Measurements from ENCODE around the gene EEF2K.
A peak's percentile ranks its signal among the peaks of the same experiment; 100 is the strongest.

EEF2K gene

GRCh38 chr16:22255335-22255734 lies 49.3 kb downstream of the EEF2K start:
- DNase-seq: no peak

- no peak for DNase-seq
Observed at GRCh38 chr16:22257440-22257839, 51.4 kb downstream of the EEF2K start.

GRCh38 chr16:22260490-22260889 lies 54.4 kb downstream of the EEF2K start:
- DNase-seq: no peak

- no peak for DNase-seq
Observed at GRCh38 chr16:22262460-22262859, 56.4 kb downstream of the EEF2K start.

- DNase-seq: no peak
Observed at GRCh38 chr16:22264786-22265185, 58.7 kb downstream of the EEF2K start.

- DNase-seq: no peak
Observed at GRCh38 chr16:22265351-22265750, 59.3 kb downstream of the EEF2K start.

- no peak for DNase-seq
Observed at GRCh38 chr16:22266546-22266945, 60.5 kb downstream of the EEF2K start.

- DNase-seq: no peak
Observed at GRCh38 chr16:22267764-22268163, 61.7 kb downstream of the EEF2K start.

GRCh38 chr16:22270525-22270924 lies 64.4 kb downstream of the EEF2K start:
- DNase-seq: no peak

- no peak for DNase-seq
Observed at GRCh38 chr16:22272870-22273650, 67.0 kb downstream of the EEF2K start.

- DNase-seq: no peak
Observed at GRCh38 chr16:22274916-22275315, 68.8 kb downstream of the EEF2K start.

- DNase-seq: no peak
Observed at GRCh38 chr16:22278441-22279230, 72.6 kb downstream of the EEF2K start.

- DNase-seq: no peak
Observed at GRCh38 chr16:22282254-22282892, 76.3 kb downstream of the EEF2K start.

GRCh38 chr16:22284637-22285036 lies 78.6 kb downstream of the EEF2K start:
- DNase-seq: no peak

GRCh38 chr16:22285080-22285479 lies 79.0 kb downstream of the EEF2K start:
- no peak for DNase-seq

GRCh38 chr16:22291020-22291419 lies 84.9 kb downstream of the EEF2K start:
- no peak for DNase-seq

GRCh38 chr16:22291860-22292318 lies 85.8 kb downstream of the EEF2K start:
- no peak for DNase-seq

GRCh38 chr16:22292320-22292719 lies 86.2 kb downstream of the EEF2K start:
- DNase-seq: no peak

- no peak for DNase-seq
Observed at GRCh38 chr16:22293137-22294106, 87.3 kb downstream of the EEF2K start.

GRCh38 chr16:22296225-22297113 lies 90.4 kb downstream of the EEF2K start:
- no peak for DNase-seq

GRCh38 chr16:22297114-22297870 lies 91.2 kb downstream of the EEF2K start, which contains the start of gene POLR3E:
POLR3E (plus strand) TSS chr16:22297409; CDS start chr16:22302969, 5,560 bp downstream.
- DNase-seq: peak; percentile 93

All from DMS153 (cell line).